Measurements from ENCODE around the gene OR5H2. TPM values are rescaled to one million over a fixed set of nuclear protein-coding genes. Genes with fewer than 3 reads are reported as not detected.
"Not testable (repeated sequence)": the region's sequence is repeated elsewhere in the genome, so short reads cannot be mapped to it uniquely, and the experiment has no call there.

The OR5H2 gene
- total RNA-seq, result not detected
- polyA plus RNA-seq (ENCODE audit: insufficient read length in 2 of 2), result not detected
- long read RNA-seq, donor 1, result 0 reads
- long read RNA-seq, donor 2, result 0 reads
- long read RNA-seq, donor 3, result 0 reads
- long read RNA-seq, donor 4, result 0 reads

- Histone ChIP-seq H3K9me3 (ENCODE audit: control insufficient read depth, insufficient read depth, low read length) (no peaks in the 10 kb centered on the region), H3K27me3 (ENCODE audit: control insufficient read depth, insufficient read depth, low read length) (no peaks in the 10 kb centered on the region), H3K36me3 (ENCODE audit: control insufficient read depth, insufficient read depth, low read length) (no peaks in the 10 kb centered on the region), H3K4me3 (ENCODE audit: low read depth, low read length) (no peak within 1 kb of the TSS), H3K4me1 (ENCODE audit: control insufficient read depth, insufficient read depth, low read length) (no peaks in the 10 kb centered on the region), H3K27ac (ENCODE audit: low read depth, low read length) (no peak within 1 kb of the TSS)
- DNase-seq (ENCODE audit: low read depth in 4 of 6, low spot score in 6 of 6), result no peak
- no CpG with 5 or more reads among the region's 2 CpGs for WGBS (ENCODE audit: insufficient coverage)
Observed at GRCh38 chr3:98282205-98282604, at the start of gene OR5H2. Gene OR5H2 (plus strand): TSS chr3:98282505. CDS start chr3:98282903, 398 bp downstream.

GRCh38 chr3:98233468-98233867 lies 48.8 kb upstream of the OR5H2 start:
- no peaks in the 10 kb centered on the region for H3K4me1 ChIP-seq (ENCODE audit: control insufficient read depth, insufficient read depth, low read length)
- no peak overlapping the region for H3K4me3 ChIP-seq (ENCODE audit: low read depth, low read length)
- no CpG with 5 or more reads among the region's 5 CpGs for WGBS (ENCODE audit: insufficient coverage)
- DNase-seq (ENCODE audit: low read depth in 4 of 6, low spot score in 6 of 6), result no peak
- H3K36me3 ChIP-seq (ENCODE audit: control insufficient read depth, insufficient read depth, low read length), result no peaks in the 10 kb centered on the region
- no peaks in the 10 kb centered on the region for H3K9me3 ChIP-seq (ENCODE audit: control insufficient read depth, insufficient read depth, low read length)
- no peak overlapping the region for H3K27ac ChIP-seq (ENCODE audit: low read depth, low read length)
- H3K27me3 ChIP-seq (ENCODE audit: control insufficient read depth, insufficient read depth, low read length), result no peaks in the 10 kb centered on the region

GRCh38 chr3:98240131-98240530 lies 42.2 kb upstream of the OR5H2 start:
- Histone ChIP-seq H3K27me3 (ENCODE audit: control insufficient read depth, insufficient read depth, low read length) (no peaks in the 10 kb centered on the region), H3K9me3 (ENCODE audit: control insufficient read depth, insufficient read depth, low read length) (no peaks in the 10 kb centered on the region), H3K36me3 (ENCODE audit: control insufficient read depth, insufficient read depth, low read length) (no peaks in the 10 kb centered on the region), H3K4me3 (ENCODE audit: low read depth, low read length) (no peak overlapping the region), H3K4me1 (ENCODE audit: control insufficient read depth, insufficient read depth, low read length) (no peaks in the 10 kb centered on the region), H3K27ac (ENCODE audit: low read depth, low read length) (no peak overlapping the region)
- DNase-seq (ENCODE audit: low read depth in 4 of 6, low spot score in 6 of 6), result no peak

- Histone ChIP-seq H3K36me3 (ENCODE audit: control insufficient read depth, insufficient read depth, low read length) (no peaks in the 10 kb centered on the region), H3K4me1 (ENCODE audit: control insufficient read depth, insufficient read depth, low read length) (no peaks in the 10 kb centered on the region), H3K9me3 (ENCODE audit: control insufficient read depth, insufficient read depth, low read length) (no peaks in the 10 kb centered on the region), H3K4me3 (ENCODE audit: low read depth, low read length) (no peak overlapping the region), H3K27me3 (ENCODE audit: control insufficient read depth, insufficient read depth, low read length) (no peaks in the 10 kb centered on the region), H3K27ac (ENCODE audit: low read depth, low read length) (no peak overlapping the region)
- no CpG with 5 or more reads among the region's 1 CpG for WGBS (ENCODE audit: insufficient coverage)
- peak in 1 of 6 donors; percentile 1 for DNase-seq (ENCODE audit: low read depth in 4 of 6, low spot score in 6 of 6)
Observed at GRCh38 chr3:98242155-98242554, 40.1 kb upstream of the OR5H2 start.

GRCh38 chr3:98243843-98244242 lies 38.5 kb upstream of the OR5H2 start:
- Histone ChIP-seq H3K4me3 (ENCODE audit: low read depth, low read length) (no peak overlapping the region), H3K27ac (ENCODE audit: low read depth, low read length) (no peak overlapping the region), H3K9me3 (ENCODE audit: control insufficient read depth, insufficient read depth, low read length) (no peaks in the 10 kb centered on the region), H3K27me3 (ENCODE audit: control insufficient read depth, insufficient read depth, low read length) (no peaks in the 10 kb centered on the region), H3K36me3 (ENCODE audit: control insufficient read depth, insufficient read depth, low read length) (no peaks in the 10 kb centered on the region), H3K4me1 (ENCODE audit: control insufficient read depth, insufficient read depth, low read length) (no peaks in the 10 kb centered on the region)
- DNase-seq (ENCODE audit: low read depth in 4 of 6, low spot score in 6 of 6), result no peak
- WGBS (ENCODE audit: insufficient coverage), result 60% methylated on average over 5 of the region's 7 CpGs

- 98% methylated on average over 7 of the region's 10 CpGs for WGBS (ENCODE audit: insufficient coverage)
- no peaks in the 10 kb centered on the region for H3K36me3 ChIP-seq (ENCODE audit: control insufficient read depth, insufficient read depth, low read length)
- no peak for DNase-seq (ENCODE audit: low read depth in 4 of 6, low spot score in 6 of 6)
Observed at GRCh38 chr3:98246142-98246541, 36.2 kb upstream of the OR5H2 start.

GRCh38 chr3:98256026-98256425 lies 26.3 kb upstream of the OR5H2 start:
- not testable (repeated sequence) for H3K27me3 ChIP-seq (ENCODE audit: control insufficient read depth, insufficient read depth, low read length); H3K36me3 ChIP-seq (ENCODE audit: control insufficient read depth, insufficient read depth, low read length); H3K4me1 ChIP-seq (ENCODE audit: control insufficient read depth, insufficient read depth, low read length); DNase-seq (ENCODE audit: low read depth in 4 of 6, low spot score in 6 of 6); H3K4me3 ChIP-seq (ENCODE audit: low read depth, low read length); H3K9me3 ChIP-seq (ENCODE audit: control insufficient read depth, insufficient read depth, low read length); H3K27ac ChIP-seq (ENCODE audit: low read depth, low read length)
- 83% methylated on average over 5 of the region's 5 CpGs for WGBS (ENCODE audit: insufficient coverage)

More at GRCh38 chr3:98246142-98246541, 36.2 kb upstream of the OR5H2 start:
- Histone ChIP-seq H3K4me1 (ENCODE audit: control insufficient read depth, insufficient read depth, low read length) (no peaks in the 10 kb centered on the region), H3K9me3 (ENCODE audit: control insufficient read depth, insufficient read depth, low read length) (no peaks in the 10 kb centered on the region), H3K27ac (ENCODE audit: low read depth, low read length) (no peak overlapping the region), H3K4me3 (ENCODE audit: low read depth, low read length) (no peak overlapping the region), H3K27me3 (ENCODE audit: control insufficient read depth, insufficient read depth, low read length) (no peaks in the 10 kb centered on the region)

- 100% methylated on average over 2 of the region's 2 CpGs for WGBS (ENCODE audit: insufficient coverage)
- H3K9me3 ChIP-seq (ENCODE audit: control insufficient read depth, insufficient read depth, low read length), result no peaks in the 10 kb centered on the region
- H3K27me3 ChIP-seq (ENCODE audit: control insufficient read depth, insufficient read depth, low read length), result no peaks in the 10 kb centered on the region
- no peaks in the 10 kb centered on the region for H3K36me3 ChIP-seq (ENCODE audit: control insufficient read depth, insufficient read depth, low read length)
- DNase-seq (ENCODE audit: low read depth in 4 of 6, low spot score in 6 of 6), result no peak
- no peaks in the 10 kb centered on the region for H3K4me1 ChIP-seq (ENCODE audit: control insufficient read depth, insufficient read depth, low read length)
- H3K4me3 ChIP-seq (ENCODE audit: low read depth, low read length), result no peak overlapping the region
- no peak overlapping the region for H3K27ac ChIP-seq (ENCODE audit: low read depth, low read length)
Observed at GRCh38 chr3:98259707-98260106, 22.6 kb upstream of the OR5H2 start.

GRCh38 chr3:98262046-98262445 lies 20.3 kb upstream of the OR5H2 start:
- Histone ChIP-seq H3K9me3 (ENCODE audit: control insufficient read depth, insufficient read depth, low read length) (no peaks in the 10 kb centered on the region), H3K4me3 (ENCODE audit: low read depth, low read length) (no peak overlapping the region), H3K36me3 (ENCODE audit: control insufficient read depth, insufficient read depth, low read length) (no peaks in the 10 kb centered on the region), H3K4me1 (ENCODE audit: control insufficient read depth, insufficient read depth, low read length) (no peaks in the 10 kb centered on the region), H3K27ac (ENCODE audit: low read depth, low read length) (no peak overlapping the region), H3K27me3 (ENCODE audit: control insufficient read depth, insufficient read depth, low read length) (no peaks in the 10 kb centered on the region)
- DNase-seq (ENCODE audit: low read depth in 4 of 6, low spot score in 6 of 6), result no peak
- no CpG with 5 or more reads among the region's 2 CpGs for WGBS (ENCODE audit: insufficient coverage)

GRCh38 chr3:98263944-98264343 lies 18.4 kb upstream of the OR5H2 start, which contains the start of gene OR5H6:
Gene OR5H6 (plus strand): TSS chr3:98264244. CDS start chr3:98264333, 89 bp downstream.
- Histone ChIP-seq H3K9me3 (ENCODE audit: control insufficient read depth, insufficient read depth, low read length) (no peaks in the 10 kb centered on the region), H3K27ac (ENCODE audit: low read depth, low read length) (no peak within 1 kb of the TSS), H3K4me3 (ENCODE audit: low read depth, low read length) (no peak within 1 kb of the TSS), H3K36me3 (ENCODE audit: control insufficient read depth, insufficient read depth, low read length) (no peaks in the 10 kb centered on the region), H3K4me1 (ENCODE audit: control insufficient read depth, insufficient read depth, low read length) (no peaks in the 10 kb centered on the region), H3K27me3 (ENCODE audit: control insufficient read depth, insufficient read depth, low read length) (no peaks in the 10 kb centered on the region)
- WGBS (ENCODE audit: insufficient coverage), result 83% methylated on average over 1 of the region's 3 CpGs
- no peak for DNase-seq (ENCODE audit: low read depth in 4 of 6, low spot score in 6 of 6)
